ENCODE measurements around the gene CEACAM21.

DNA sequence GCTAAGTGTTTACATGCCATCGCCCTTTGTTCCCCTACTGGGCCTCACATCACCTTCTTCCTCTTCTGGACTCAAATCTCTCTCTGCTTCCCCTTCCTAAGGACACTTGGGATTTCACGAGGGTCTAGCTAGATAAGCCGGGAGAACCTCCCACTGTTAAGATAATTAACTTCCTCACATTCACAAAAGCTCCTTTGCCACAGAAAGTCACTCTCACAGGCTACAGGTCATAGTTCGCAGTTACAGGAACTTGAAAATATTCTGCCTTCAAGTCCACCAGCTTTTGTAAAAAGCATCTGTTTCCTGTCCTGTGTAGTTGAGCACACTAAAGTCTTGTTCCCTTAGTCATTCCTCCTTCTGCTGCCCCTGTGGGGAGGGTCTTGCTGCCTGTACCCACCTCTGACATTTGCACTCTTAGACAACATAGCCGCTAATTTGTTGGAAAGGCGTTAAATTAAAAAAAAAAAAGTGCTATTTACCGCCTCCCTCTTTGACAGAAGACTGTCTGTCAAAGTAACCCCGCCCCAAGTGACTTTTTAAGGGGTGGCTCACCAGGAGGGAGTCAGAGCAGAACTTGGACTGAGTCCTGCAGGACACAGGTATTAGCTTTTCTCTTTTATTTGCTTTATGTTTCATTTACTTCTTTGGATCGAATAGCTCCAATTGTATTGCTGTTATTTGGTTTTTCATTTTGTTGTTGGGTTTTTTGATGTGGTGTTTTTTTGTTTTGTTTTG, 26.8 kb upstream of the CEACAM21 start:
- TF ChIP-seq CTCF (conservative IDR thresholded peaks at IDR 0.05; ENCODE audit: low read length): no peak
- no peak for TF ChIP-seq EZH2phosphoT487 (IDR thresholded peaks at IDR 0.05; ENCODE audit: borderline replicate concordance, low read depth, low read length)

All from OCI-LY7 (cell line).